ENCODE data around the gene ACAP3.

ACAP3 gene

DNA sequence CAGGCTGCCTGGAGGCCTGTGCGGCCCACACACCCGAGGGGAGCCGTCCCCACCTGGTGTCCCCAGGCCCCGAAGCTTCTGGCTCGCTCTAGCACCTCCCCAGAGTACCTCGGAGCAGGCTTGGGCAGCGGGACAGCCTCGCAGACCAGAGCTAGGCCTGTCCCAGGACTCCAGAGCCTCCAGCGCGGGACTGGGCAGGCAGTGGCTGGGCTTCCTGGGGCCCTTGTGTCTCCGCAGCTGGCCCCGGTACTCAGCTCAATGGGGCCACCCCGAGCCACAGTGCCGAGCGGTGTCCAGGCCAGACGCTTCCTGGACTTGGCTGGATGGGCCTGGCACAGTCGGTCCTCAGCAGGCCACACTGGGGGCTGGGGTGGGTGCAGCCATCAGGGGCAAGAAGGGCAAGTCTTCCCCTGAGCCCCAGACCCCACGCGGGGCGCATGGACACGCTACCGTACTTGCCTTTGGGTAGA is 22.6 kb downstream of the ACAP3 start:
- DNase-seq, result no peak

DNA sequence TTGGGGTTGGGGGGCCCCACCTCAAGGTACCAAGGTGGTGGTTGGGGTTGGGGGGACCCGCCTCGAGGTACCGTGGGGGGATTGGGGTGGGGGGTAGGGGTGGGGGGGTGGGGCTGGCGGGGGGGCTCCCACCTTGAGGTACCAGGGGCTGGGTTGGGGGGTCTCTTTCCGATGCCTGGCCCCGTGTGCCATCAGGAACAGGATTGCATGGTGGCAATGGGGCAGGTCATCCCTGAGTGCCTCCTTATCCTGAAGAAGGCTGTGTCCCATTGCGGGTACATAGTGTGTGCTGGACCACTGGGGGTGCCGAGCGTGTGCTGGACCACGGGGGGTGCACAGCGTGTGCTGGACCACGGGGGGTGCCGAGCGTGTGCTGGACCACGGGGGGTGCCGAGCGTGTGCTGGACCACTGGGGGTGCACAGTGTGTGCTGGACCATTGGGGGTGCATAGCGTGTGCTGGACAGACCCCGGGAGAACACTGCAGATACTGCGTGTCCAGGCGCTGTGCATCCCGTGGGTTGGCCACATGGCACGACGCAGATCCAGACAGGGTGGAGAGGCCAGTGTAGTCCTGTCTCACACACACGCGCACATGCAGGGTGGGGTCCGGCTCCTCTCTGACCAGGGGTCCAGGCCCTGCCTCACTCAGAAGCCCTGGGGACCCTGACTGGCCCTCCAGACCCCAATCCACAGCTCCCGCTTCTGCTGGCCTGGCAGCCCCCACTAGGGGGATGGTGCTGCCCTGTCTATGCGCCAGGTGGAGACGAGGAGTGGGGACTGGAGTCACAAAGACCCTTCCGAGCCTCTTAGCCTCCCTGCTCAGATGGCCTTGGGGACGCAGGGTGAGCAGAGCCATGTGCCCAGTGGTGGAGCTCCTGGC is 23.3 kb downstream of the ACAP3 start:
- DNase-seq, result no peak

DNA sequence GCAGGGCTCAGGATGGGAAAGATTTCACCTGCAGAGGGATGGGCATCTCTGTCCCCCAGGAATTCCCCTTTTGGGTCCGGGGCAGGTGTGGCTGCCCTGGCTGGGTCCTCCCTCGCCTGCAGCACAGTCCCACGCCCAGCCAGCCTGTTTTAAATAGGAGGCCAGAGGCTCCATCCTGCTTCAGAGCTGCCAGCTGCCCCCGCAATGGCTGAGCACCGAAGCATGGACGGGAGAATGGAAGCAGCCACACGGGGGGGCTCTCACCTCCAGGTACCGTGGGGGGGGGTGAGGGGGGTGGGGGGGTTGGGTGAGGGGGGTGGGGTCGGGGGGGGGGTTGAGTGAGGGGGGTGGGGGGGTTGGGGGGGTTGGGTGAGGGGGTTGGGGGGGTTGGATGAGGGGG is 23.9 kb downstream of the ACAP3 start:
- no peak for DNase-seq

DNA sequence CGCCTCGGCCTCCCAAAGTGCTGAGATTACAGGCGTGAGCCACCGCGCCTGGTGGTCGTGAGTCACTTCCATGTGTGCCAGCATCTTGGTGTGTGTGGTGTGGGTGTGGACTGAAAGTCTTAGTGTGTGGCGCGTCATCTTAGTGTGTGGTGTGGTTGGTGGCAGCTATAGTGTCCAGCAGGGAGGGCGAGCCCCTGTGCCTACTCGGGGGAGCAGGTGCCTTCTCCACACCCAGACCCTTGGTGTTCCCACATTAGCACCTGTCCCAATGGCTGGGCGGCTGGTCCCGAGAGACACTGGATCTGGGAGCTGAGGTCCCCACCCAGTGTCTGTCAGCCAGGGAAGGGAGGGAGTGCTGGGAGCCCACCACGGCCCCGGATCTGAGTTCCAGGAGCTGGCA is 24.7 kb downstream of the ACAP3 start:
- DNase-seq, result no peak

DNA sequence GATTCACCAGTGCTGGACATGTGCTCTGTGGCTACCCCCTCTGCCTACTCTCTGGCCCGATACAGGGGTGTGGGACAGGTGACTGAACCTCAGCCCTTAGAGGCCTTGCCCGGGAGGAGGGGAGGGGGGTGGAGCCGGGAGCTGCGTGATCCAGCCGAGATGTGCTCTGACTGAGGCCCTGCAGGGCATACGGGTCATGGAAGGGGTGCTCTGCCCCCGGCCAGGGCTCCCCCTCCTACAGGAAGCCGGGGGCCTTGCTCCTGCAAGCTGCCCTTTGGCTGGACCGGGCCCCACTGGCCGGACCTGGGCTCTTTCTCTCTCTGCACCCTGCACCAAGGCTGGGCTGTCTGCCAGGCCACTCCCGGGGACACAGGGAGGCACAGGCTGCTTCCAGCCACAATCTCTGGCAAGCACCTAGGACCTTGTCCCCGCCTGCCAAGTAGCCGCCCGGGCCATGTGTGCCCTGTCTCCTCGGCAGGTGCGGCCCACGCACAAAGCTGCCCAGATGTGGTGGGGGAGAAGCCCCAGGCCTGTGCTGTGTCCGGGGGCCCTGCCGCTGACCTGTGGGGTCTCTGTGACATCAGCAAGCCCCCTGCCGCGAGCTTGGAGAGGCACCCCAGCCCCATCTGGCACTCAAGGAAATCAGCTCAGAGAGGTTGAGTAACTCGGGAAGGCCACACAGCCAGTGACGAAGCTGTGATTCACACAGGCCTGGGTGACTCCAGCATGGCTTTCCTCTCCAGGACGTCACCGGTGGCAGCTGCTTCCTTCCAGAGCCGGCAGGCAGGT is 26.0 kb downstream of the ACAP3 start:
- DNase-seq, result no peak

DNA sequence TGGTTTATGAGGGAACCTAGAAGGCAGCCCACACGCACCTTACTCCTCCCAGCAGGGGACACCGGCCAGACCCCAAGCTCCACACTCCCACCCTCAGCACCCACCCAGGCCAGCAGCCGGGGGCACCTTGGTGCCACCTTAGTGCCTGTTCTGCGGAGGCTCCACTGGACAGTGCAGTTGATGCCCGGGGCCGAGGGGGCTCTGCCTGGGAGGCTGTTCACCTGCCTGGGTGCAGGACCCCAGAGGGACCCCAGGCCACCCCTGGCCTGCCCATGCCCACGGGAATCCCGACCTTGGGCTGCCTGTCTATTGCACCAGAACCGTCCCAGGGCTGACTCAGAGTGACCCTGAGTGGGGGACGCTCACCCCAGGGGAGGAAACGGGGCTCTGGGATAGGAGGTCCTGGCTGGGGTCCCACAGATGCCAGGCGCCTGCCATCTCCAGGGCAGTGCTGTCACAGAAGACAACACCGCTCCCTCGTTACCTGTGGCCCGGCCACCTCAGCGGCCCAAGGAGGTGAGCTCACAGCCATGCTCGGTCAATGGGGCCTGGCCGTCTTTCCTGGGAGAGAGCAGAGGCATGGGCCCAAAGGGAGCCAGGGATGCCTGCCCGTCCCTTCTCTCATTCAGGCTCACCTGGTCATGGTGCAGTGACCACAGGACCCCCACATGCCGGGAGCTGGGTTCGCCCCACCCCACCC is 26.8 kb downstream of the ACAP3 start:
- DNase-seq, result no peak

DNA sequence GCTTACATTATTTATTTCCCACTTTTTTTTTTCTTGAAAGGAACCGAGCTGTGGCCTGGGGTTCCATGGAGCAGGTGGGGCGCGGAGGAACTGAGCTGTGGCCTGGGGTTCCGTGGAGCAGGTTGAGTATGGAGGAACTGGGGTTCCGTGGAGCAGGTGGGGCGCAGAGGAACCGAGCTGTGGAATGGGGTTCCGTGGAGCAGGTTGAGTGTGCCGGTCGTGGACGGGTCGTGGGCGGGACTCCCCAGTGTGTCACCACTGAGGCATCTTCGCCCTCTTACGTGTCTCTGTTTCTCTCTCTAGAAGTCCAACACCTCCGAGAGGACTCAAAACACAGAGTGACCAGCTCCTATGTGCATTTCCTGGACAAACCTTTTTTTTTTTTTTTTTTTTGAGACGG is 28.7 kb downstream of the ACAP3 start:
- no peak for DNase-seq

DNA sequence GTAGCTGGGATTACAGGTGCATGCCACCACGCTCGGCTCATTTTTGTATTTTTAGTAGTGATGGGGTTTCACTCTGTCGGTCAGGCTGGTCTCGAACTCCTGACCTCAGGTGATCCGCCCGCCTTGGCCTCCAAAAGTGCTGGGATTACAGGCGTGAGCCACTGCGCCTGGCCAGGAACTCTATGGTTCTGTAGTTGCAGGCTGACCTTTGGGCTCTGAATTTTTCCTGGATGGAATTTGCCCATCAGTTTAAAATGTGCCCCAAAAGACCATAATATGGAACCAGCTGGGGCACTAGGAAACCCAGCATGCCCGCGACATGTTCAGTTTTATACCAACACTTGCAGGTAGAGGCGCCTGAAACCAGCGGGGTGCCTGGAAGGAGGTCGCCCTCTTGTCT is 29.1 kb downstream of the ACAP3 start:
- no peak for DNase-seq

DNA sequence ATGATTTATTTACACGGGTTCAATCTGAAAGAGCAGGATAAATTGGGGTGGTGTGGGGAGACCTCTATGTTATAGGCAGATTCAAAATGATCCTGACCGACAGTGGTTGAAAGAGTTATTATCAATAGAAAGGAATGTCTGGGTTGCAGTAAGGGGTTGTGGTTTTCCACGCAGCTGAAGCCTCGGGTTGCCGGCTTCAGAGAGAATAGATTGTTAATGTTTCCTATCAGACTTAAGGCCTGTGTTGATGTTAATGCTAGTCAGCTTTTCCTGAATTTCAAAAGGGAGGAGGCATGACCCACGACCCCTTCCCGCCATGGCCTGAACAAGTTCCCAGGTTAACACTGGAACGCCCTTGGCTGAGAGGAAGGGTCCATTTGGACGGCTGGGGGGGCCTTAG is 31.9 kb downstream of the ACAP3 start:
- no peak for DNase-seq

DNA sequence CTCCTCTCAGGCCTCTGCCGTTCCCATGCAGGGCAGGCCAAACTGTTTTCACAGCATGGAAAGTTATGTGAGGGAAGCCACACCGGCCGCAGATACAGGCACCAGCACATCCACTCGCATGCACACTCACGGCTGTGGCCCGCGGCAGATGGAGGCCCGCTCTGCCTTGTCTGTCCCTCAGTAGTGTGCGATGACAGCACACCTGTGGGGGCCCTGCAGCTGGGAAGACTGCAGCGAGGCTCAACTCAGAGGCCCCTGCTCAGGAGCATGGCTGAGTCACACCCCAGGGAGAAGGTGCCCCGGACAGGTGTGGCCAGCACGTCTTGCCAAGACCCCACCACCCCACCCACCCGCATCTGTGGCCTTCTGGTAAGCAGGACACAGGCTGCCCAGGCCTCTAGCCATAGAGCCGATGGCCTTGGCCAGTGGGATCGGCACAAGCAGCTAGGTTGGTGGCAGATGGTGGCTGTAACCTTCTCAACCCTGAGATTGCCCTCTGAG is 32.7 kb downstream of the ACAP3 start:
- DNase-seq, result no peak

DNA sequence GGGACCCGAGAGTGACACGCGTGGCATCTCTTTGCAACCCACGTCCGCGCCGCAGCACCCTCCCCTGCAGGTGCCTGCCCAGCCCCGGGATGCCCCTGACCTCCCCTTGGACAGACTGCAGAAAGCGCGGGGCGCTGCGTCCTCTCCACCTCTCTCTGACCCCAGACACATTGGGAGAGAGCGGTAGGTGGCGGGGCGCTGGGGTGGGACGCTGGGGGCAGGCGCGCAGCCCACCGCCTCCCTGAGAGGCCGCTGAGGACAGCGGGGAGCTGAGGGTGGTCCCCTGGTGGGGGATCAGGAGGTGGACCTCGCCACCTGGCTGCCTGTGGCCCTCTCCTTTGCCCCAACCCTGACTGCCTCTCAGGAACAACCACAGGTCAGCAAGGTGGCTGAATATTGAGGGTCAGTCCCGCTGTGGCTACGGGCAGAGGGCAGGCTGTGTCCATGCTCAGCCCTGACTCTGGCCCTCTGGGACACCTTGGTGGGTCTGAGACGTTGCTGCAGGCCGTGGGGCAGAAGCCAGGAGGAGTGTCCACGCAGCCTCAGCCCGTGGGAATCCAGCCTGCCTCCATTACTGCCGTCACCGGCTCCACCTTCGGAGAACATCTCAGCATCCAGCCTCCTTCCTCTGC is 33.3 kb downstream of the ACAP3 start:
- DNase-seq, result no peak

DNA sequence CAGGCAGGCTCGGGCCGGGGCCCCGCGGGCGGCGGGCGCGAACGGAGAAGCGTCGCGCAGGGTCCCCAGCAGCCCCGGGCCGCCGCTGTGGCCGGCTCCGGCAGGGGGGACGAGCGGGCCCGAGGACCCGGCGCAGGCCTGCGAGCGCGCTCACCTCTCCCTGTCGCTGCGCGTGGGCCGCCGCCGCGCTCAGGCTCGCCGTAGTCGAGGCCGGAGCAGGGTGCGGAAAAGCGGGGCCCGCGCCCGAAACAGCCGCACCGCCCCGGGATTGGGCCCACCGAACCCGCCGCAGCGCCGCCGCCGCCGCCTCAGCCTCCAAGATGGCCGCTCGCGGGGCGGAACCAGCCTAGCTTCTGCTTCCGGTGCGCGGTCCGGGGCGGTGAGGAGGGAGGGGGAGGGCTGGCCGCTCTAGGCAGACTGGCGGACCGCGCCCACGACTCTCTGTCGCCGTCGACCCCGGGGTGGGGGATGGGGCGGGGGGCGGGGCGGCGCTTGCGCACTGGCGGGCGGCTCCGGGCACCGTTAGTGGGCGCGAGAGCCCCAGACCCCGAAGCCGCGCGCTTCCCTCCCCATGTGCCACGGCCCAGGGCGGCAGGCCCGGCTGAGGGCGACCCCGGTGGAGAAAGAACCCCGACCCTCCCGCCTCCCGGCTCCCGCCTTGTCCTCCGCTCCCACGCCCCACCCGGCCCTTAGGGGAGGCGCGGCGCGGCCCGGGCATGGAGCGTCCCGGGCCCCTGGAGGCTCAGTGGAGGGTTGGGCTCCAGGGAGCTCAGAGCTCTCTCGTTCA is 34.0 kb downstream of the ACAP3 start, which contains the start of gene UBE2J2:
Gene UBE2J2 (minus strand): TSS at position 343 of the 787 bp plus-strand sequence. CDS start 5,862 bp downstream, outside the sequence.
- DNase-seq, result peak; percentile 92

DNA sequence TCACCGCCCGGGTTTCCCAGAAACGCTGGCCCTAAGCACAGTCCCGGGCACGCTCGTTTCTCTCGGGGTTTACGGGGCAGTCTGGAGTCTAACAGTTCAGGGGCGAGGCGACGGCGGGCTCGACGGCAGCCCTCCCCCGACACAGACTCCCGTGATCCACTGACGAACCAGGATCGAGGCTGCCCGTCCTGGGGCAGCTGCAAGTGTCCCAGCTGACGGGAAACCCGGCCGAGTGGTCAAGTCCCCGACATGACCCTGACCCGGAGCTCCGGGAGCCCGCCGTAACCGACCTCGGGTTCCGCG is 34.6 kb downstream of the ACAP3 start:
- no peak for DNase-seq

DNA sequence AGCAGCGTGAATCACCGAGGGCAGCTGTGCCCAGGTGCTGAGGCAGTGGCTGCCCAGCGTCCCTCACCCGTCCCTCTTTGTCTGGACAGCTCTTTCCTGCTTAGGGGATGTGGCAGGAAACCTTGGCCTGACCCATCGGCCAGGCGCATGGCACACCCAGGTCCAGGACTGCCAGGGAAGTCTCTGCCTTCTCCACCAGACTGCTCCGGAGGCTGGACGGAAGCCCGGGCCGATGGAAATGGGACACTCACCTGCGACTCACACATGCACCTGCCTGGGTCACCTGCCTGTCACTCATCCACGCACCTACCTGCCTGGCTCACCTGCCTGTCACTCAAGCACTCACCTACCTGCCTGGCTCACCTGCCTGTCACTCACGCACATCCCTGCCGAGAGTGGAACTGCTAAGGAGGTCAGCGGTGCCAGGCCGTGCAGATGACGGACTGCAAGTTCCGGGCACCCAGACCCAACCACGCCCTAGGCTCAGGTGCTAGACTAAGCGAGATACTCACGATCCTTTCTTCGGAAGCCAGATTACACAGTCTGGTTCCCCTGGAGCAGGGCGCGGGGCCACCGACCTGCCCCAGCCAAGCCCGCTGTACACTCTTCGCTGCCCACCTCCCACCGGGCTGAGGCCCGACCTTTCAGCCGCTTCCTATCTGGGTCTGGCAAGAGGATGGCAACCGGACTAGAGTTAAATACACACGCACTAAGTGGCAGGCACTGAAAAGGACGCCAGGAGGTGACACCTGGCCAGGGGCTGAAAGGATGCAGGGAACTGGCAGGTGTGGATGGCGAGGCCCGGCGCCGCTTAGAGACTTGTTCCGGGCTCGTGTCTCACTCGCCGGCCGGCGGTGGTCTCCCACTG is 35.2 kb downstream of the ACAP3 start:
- DNase-seq, result no peak

DNA sequence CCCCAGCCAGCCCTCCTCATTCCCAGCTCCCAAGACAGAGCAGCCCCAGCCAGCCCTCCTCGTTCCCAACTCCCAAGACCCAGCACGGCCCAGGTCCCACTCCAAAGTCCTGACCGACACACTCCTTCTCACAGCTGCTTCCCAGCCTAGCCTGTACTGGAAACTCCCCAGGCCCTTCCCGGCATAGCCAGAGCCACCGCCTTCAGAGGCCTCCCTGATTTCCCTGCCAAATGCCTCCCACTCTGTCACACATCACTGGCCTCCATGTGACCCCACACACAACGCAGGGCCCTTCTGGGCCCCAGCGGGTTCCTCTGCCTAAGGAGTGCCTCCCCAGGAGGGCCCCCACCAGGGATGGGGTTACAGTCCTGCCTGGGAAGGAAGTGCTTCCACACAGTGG is 36.9 kb downstream of the ACAP3 start:
- DNase-seq, result no peak

DNA sequence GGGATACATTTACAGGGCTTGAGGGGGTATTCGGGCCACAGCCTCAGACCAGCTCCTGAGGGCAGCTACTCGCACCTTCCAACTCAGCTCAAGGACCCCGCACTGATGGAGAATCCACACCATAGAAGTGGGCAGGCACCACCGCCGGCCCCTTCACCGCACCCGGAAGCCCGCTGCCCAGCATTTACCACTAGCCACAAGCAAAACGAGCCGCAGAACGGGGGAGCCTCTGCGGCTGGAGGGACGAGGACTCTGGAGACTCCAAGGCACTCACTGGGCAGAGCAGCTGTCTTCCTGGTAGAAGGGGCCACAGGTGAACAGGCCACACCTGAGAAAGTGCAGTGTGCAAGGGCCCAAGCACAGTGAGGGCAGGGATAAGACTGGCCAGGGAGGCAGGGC is 39.4 kb downstream of the ACAP3 start:
- DNase-seq, result no peak

DNA sequence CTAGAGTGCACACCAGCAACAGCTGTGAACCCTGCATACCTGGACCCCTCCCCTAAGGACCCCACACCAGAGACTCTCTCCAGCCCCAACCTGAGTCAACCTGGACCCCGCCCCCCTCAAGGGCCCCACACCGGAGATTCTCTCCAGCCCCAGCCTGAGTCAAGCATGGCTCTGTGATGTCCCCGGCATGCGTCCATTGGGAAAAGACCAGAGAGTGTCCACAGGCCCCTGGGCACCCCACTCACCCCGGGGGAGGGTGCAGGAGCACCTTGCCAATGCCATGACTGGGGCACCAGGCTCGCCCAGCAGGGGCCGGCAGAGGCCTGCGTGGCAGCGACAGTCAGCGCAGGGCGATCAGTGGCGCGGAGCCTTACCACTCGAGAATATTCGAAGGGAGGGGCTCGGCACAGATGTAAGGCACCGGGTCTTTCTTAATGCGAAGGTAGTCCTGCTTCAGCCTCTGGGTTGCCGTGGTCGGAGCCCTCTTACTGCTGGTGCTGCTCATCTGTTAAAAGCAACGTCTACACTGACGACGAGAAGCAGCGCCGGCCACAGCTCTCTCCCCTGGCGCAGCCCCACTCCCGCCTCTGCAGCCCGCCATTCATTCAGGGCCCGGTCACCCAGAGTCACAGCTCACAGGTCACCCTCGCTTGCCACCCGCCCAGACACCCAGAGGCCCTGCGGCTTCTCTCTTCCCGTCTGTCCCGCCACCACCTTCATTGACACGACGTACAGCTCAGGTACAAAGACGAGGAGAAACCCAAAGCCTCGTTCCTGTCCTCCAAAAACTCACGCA is 40.0 kb downstream of the ACAP3 start:
- no peak for DNase-seq

DNA sequence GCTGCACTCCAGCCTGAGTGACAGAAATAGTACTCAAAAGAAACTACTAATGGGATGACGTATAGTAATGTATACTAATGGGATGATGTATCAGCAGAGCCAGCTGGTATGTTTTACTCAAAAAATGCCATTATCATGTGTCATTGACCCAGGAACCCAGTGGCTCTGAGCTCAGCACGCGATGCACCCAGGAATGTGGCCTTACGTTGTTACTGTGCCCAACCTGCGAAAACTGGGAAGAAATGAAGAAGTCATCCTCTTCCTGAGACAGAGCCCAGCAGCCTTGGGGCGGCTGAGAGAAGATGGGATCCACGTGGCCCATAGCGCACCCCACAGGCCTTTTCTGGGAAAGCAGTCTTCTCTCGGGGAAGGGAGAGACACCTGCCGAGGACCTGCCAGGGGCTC is 42.9 kb downstream of the ACAP3 start:
- peak; percentile 99 for DNase-seq

DNA sequence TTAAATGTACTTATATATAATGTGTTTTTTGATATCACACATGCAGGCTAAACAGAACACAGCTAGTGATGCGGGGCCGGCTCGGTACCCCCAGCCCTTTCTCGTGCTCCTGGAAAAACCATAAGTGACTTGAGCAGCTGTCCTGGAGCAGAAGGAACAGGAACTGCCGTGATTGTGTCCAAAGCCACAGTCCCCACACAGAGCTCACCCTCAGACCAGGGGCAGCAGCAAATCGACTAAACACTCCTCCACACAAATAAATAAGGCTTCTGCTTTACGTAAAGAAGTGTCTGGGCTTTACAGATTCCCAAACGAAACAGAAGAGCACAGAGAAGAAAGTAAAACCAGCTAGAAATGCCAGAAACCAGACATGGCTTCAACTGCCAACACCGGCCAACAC is 43.7 kb downstream of the ACAP3 start:
- no peak for DNase-seq

DNA sequence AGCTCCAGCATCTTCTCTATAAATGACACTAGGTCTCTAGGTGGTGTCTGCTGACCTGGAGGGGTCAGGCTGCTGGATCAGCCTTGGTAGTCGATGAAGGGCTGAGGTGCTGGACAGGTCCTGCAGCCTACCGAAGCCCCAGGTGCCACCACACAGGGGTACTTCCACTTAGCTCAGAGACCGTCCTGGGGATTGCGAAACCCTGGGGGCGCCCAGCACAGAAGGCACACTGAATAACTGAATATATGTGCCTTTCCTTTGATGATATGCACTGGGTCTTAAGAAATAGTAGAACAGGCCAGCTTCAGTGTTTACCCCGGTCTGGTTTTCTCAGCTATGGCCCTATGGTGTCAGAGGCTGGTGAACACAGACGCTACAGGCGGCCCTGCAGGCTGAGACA is 45.0 kb downstream of the ACAP3 start:
- DNase-seq, result no peak
